Adipose tissue (tissue), 3 donors: ENCODE measurements around the gene GNAT3. TPM values are rescaled to one million over a fixed set of nuclear protein-coding genes. Genes with fewer than 3 reads are reported as not detected.

ENCODE experiments used
- H3K27ac ChIP-seq: one replicate; pipeline ENCODE4 v1.5.1; 2013; ENCODE audit warnings: low read depth, low read length
- WGBS, 3 donors: extraction: QIAGEN DNeasy Blood & Tissue Kit; methylation state at CpG; one replicate each; pipeline ENCODE4 v1.1.7; 2013; 5-methylcytosine and 5-hydroxymethylcytosine counted together
- polyA plus RNA-seq, 3 donors: library from polyadenylated mRNA; stranded (reverse); fragments of 200-250 nt; gene quantifications; one replicate each; pipeline ENCODE4 v1.2.3, GENCODE V29; 2013
- donor health status: healthy with polysubstance abuse.
- donor health status: Bipolar disorder and iron deficiency.
- donor health status: healthy.

GNAT3 gene
- polyA plus RNA-seq, 3 donors, result 0.06 TPM; not detected in 2

GRCh38 chr7:80510021-80510420 lies 1.8 kb downstream of the GNAT3 start:
- H3K27ac ChIP-seq, result no peak overlapping the region
- 77 to 98% (median 92%) methylated on average over 3 of the region's 3 CpGs for WGBS, 3 donors

GRCh38 chr7:80508440-80508839 lies 3.4 kb downstream of the GNAT3 start:
- WGBS, 3 donors, result 87 to 92% (median 91%) methylated on average over 6 of the region's 6 CpGs
- H3K27ac ChIP-seq, result no peak overlapping the region

- WGBS, 3 donors, result 73 to 91% (median 91%) methylated on average over 7 of the region's 7 CpGs
- no peak overlapping the region for H3K27ac ChIP-seq
These were observed 5.9 kb downstream of the GNAT3 start for GRCh38 chr7:80505900-80506500.

- WGBS, 3 donors, result 79 to 95% (median 89%) methylated on average over 1 of the region's 1 CpG
- no peak overlapping the region for H3K27ac ChIP-seq
These were observed 11.5 kb downstream of the GNAT3 start for GRCh38 chr7:80500325-80500724.

GRCh38 chr7:80499350-80499953 lies 12.4 kb downstream of the GNAT3 start:
- H3K27ac ChIP-seq, result no peak overlapping the region
- 48 to 76% (median 60%) methylated on average over 1 of the region's 1 CpG for WGBS, 3 donors

- WGBS, 3 donors, result 60 to 65% (median 64%) methylated on average over 4 of the region's 4 CpGs
- H3K27ac ChIP-seq, result no peak overlapping the region
These were observed 13.1 kb downstream of the GNAT3 start for GRCh38 chr7:80498481-80499349.

- H3K27ac ChIP-seq, result no peak overlapping the region
- WGBS, 3 donors, result 82 to 89% (median 83%) methylated on average over 3 of the region's 3 CpGs
These were observed 15.3 kb downstream of the GNAT3 start for GRCh38 chr7:80496586-80496985.

GRCh38 chr7:80493121-80493849 lies 18.6 kb downstream of the GNAT3 start:
- H3K27ac ChIP-seq, result no peak overlapping the region
- WGBS, 3 donors, result 97 to 98% (median 97%) methylated on average over 1 of the region's 1 CpG

- H3K27ac ChIP-seq, result no peak overlapping the region
- WGBS, 3 donors, result 86 to 88% (median 87%) methylated on average over 4 of the region's 4 CpGs
These were observed 20.4 kb downstream of the GNAT3 start for GRCh38 chr7:80491462-80491861.

GRCh38 chr7:80488851-80489370 lies 23.0 kb downstream of the GNAT3 start:
- no peak overlapping the region for H3K27ac ChIP-seq
- 64 to 74% (median 70%) methylated on average over 5 of the region's 5 CpGs for WGBS, 3 donors

- no peak overlapping the region for H3K27ac ChIP-seq
These were observed 23.5 kb downstream of the GNAT3 start for GRCh38 chr7:80488406-80488805.

- no peak overlapping the region for H3K27ac ChIP-seq
These were observed 26.1 kb downstream of the GNAT3 start for GRCh38 chr7:80485721-80486120.

- no peak overlapping the region for H3K27ac ChIP-seq
- 94 to 95% (median 95%) methylated on average over 3 of the region's 3 CpGs for WGBS, 3 donors
These were observed 28.9 kb downstream of the GNAT3 start for GRCh38 chr7:80482950-80483349.

GRCh38 chr7:80481196-80481884 lies 30.5 kb downstream of the GNAT3 start:
- 58 to 68% (median 63%) methylated on average over 2 of the region's 2 CpGs for WGBS, 3 donors
- H3K27ac ChIP-seq, result no peak overlapping the region

- H3K27ac ChIP-seq, result no peak overlapping the region
- 65 to 82% (median 81%) methylated on average over 4 of the region's 4 CpGs for WGBS, 3 donors
These were observed 31.3 kb downstream of the GNAT3 start for GRCh38 chr7:80480566-80480965.

GRCh38 chr7:80478683-80479082 lies 33.2 kb downstream of the GNAT3 start:
- WGBS, 3 donors, result 75 to 81% (median 80%) methylated on average over 2 of the region's 2 CpGs
- no peak overlapping the region for H3K27ac ChIP-seq

GRCh38 chr7:80476035-80476434 lies 35.8 kb downstream of the GNAT3 start:
- no peak overlapping the region for H3K27ac ChIP-seq
- WGBS, 3 donors, result 72 to 91% (median 80%) methylated on average over 1 of the region's 1 CpG

- 65 to 87% (median 81%) methylated on average over 3 of the region's 3 CpGs for WGBS, 3 donors
These were observed 36.5 kb downstream of the GNAT3 start for GRCh38 chr7:80475383-80475782.

More at GRCh38 chr7:80475383-80475782, 36.5 kb downstream of the GNAT3 start:
- H3K27ac ChIP-seq, result no peak overlapping the region
